Measurements from ENCODE around the gene CDC7.

DNA sequence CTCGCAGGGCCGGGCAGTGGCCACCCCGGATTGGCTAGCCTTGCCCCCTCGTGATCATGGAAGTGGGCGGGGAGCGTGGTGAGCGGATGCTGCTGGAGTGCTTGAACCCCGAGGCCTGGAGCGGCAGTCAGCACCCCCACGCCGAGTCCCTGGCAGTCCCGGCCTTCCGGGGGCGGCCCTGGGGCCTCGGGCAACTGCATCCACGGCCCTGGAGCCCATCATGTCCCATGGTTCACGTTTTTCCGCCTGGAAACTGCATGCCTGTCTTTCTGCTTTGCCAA lies 45.6 kb downstream of the CDC7 start:
- TF ChIP-seq SMC3 (conservative IDR thresholded peaks at IDR 0.05; ENCODE audit: insufficient read depth, low read depth, low read length), result no peak
- TF ChIP-seq, protein P1, sequence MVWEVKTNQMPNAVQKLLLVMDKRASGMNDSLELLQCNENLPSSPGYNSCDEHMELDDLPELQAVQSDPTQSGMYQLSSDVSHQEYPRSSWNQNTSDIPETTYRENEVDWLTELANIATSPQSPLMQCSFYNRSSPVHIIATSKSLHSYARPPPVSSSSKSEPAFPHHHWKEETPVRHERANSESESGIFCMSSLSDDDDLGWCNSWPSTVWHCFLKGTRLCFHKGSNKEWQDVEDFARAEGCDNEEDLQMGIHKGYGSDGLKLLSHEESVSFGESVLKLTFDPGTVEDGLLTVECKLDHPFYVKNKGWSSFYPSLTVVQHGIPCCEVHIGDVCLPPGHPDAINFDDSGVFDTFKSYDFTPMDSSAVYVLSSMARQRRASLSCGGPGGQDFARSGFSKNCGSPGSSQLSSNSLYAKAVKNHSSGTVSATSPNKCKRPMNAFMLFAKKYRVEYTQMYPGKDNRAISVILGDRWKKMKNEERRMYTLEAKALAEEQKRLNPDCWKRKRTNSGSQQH (CRISPR knock-in tag; IDR thresholded peaks at IDR 0.05), result no peak
